HepG2 (cell line): ENCODE data around the gene SERINC2. TPM values are rescaled to one million over a fixed set of nuclear protein-coding genes. Genes with fewer than 3 reads are reported as not detected.
A peak's percentile ranks its signal among the peaks of the same experiment; 100 is the strongest.

ENCODE experiments used
- AHDC1 ChIP-seq: sonication (generic); formaldehyde crosslinking; IDR thresholded peaks from 2 replicates; pipeline ENCODE4 v1.5.1; 2020; ENCODE audit warnings: mild to moderate bottlenecking, missing genetic modification reagents, borderline replicate concordance
- BRD4 ChIP-seq: sonication (generic); formaldehyde crosslinking; IDR thresholded peaks from 2 replicates; pipeline ENCODE4 v1.4.0; 2020; ENCODE audit warnings: missing genetic modification reagents
- CCAR2 ChIP-seq: fragments of 200-400 bp; formaldehyde crosslinking; optimal IDR thresholded peaks from 2 replicates; pipeline ENCODE3; 2018; ENCODE audit warnings: low read depth, mild to moderate bottlenecking, low read length, moderate library complexity
- MYNN ChIP-seq: sonication (generic); formaldehyde crosslinking; IDR thresholded peaks from 2 replicates; pipeline ENCODE4 v1.4.0; 2020; ENCODE audit warnings: mild to moderate bottlenecking, low read depth, missing genetic modification reagents
- RELA ChIP-seq: sonication (generic); formaldehyde crosslinking; IDR thresholded peaks from 2 replicates; pipeline ENCODE4 v1.4.0; 2020; ENCODE audit warnings: missing genetic modification reagents
- RFX1 ChIP-seq: fragments of 450-650 bp; IDR thresholded peaks from 2 replicates; pipeline ENCODE4 v1.6.1; 2017
- SNAI1 ChIP-seq: sonication (generic); formaldehyde crosslinking; IDR thresholded peaks from 2 replicates; pipeline ENCODE4 v1.5.0; 2020; ENCODE audit warnings: mild to moderate bottlenecking, missing genetic modification reagents, borderline replicate concordance
- ZNF326 ChIP-seq: sonication (generic); formaldehyde crosslinking; IDR thresholded peaks from 2 replicates; pipeline ENCODE4 v1.4.0; 2020; ENCODE audit warnings: missing genetic modification reagents, borderline replicate concordance
- ZNF619 ChIP-seq: sonication (generic); formaldehyde crosslinking; IDR thresholded peaks from 2 replicates; pipeline ENCODE4 v1.4.0; 2020; ENCODE audit warnings: mild to moderate bottlenecking, missing genetic modification reagents
- ZSCAN22 ChIP-seq: sonication (generic); formaldehyde crosslinking; IDR thresholded peaks from 2 replicates; pipeline ENCODE4 v1.4.0; 2020; ENCODE audit warnings: mild to moderate bottlenecking, missing genetic modification reagents
- polyA plus RNA-seq, 8 experiments: library from polyadenylated mRNA; depleted of rRNA in 3 of 8; stranded (reverse) in 7 of 8; unstranded in 1 of 8; fragments of >200 nt; fragmentation: Illumina TruSeq in 4 of 8; extraction: Trizol in 4 of 8; gene quantifications; 2 replicates each; pipeline versions ENCODE4 v1.2.1 to v1.2.3, GENCODE V29; 2011 to 2016; ENCODE audit warnings: low read depth in 4 of 8, missing spikeins in 1 of 8, mixed read lengths in 1 of 8; ENCODE audit not compliant: insufficient read depth in 1 of 8
- total RNA-seq, 5 experiments: library from RNA; depleted of rRNA; stranded (reverse); fragments of >200 nt; fragmentation: Illumina TruSeq; extraction: Trizol; gene quantifications; 2 replicates each; pipeline ENCODE4 v1.2.3, GENCODE V29; 2016; ENCODE audit warnings: low read depth in 1 of 5
- TF ChIP-seq, protein P1 (sequence below): sonication (generic); formaldehyde crosslinking; conservative IDR thresholded peaks from 2 replicates; pipeline ENCODE4 v1.5.0; 2020; ENCODE audit warnings: missing genetic modification reagents
- TF ChIP-seq, protein P2 (sequence below): sonication (generic); formaldehyde crosslinking; conservative IDR thresholded peaks from 2 replicates; pipeline ENCODE4 v1.4.0; 2020; ENCODE audit warnings: mild to moderate bottlenecking, missing genetic modification reagents, moderate library complexity
- TF ChIP-seq, protein P3 (sequence below): sonication (generic); formaldehyde crosslinking; IDR thresholded peaks from 2 replicates; pipeline ENCODE4 v1.4.0; 2020; ENCODE audit warnings: missing genetic modification reagents, borderline replicate concordance
- TF ChIP-seq, protein P4 (sequence below): IDR thresholded peaks from 2 replicates; pipeline ENCODE4 v1.6.1; 2018; ENCODE audit warnings: missing genetic modification reagents, mild to moderate bottlenecking, missing compliant biosample characterization

SERINC2 gene
- total and polyA plus RNA-seq, 2 of the 13 experiments (the other 11 are each of a cell fraction or from before 2014, with no cell fraction given), result 4.8 to 126 TPM

DNA sequence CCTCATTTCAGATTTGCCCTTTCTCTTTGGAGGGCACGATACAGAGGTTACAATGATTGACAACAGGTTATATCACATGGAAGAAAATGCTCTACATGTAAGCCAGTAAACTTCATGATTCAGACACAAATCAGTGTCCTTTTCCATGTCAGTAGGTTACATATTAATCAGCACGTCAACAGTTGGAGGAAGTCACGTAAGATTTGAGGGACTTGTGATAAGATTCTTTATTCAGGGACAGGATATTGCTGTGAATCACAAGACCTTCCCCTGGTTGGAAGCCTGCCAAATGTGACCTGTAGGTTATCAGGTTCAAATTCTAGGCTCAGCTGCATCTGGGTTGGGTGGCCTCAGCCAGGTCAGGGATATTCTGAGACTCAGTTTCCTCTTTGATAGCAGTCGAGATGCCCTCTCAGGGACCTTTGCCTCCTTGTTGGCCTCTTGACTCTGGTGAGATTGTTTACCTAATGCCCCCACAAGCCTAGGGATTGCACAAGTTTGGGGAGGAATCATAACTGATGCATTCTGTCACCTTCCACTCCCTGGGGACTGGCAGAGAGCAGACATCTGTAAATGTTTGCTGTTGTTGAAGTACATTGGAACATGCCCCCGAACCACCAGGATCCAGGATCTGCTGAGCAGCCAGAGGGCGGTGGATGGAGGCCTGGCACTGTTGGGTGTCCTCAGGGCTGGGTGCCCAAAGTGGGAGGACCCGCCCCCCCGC lies 31.9 kb downstream of the SERINC2 start (continued):
- TF ChIP-seq AHDC1 (CRISPR knock-in tag) (peak; percentile 88), ZNF619 (CRISPR knock-in tag) (peak; percentile 73; the same call in 1 of the 2 replicates), ZNF326 (CRISPR knock-in tag) (no peak), CCAR2 (no peak), RFX1 (no peak), RELA (CRISPR knock-in tag) (no peak), MYNN (CRISPR knock-in tag) (no peak), SNAI1 (CRISPR knock-in tag) (no peak), ZSCAN22 (CRISPR knock-in tag) (no peak), BRD4 (CRISPR knock-in tag) (peak; percentile 17; the same call in 1 of the 2 replicates)
- TF ChIP-seq, protein P1, sequence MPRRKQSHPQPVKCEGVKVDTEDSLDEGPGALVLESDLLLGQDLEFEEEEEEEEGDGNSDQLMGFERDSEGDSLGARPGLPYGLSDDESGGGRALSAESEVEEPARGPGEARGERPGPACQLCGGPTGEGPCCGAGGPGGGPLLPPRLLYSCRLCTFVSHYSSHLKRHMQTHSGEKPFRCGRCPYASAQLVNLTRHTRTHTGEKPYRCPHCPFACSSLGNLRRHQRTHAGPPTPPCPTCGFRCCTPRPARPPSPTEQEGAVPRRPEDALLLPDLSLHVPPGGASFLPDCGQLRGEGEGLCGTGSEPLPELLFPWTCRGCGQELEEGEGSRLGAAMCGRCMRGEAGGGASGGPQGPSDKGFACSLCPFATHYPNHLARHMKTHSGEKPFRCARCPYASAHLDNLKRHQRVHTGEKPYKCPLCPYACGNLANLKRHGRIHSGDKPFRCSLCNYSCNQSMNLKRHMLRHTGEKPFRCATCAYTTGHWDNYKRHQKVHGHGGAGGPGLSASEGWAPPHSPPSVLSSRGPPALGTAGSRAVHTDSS, result no peak
- TF ChIP-seq, protein P2, sequence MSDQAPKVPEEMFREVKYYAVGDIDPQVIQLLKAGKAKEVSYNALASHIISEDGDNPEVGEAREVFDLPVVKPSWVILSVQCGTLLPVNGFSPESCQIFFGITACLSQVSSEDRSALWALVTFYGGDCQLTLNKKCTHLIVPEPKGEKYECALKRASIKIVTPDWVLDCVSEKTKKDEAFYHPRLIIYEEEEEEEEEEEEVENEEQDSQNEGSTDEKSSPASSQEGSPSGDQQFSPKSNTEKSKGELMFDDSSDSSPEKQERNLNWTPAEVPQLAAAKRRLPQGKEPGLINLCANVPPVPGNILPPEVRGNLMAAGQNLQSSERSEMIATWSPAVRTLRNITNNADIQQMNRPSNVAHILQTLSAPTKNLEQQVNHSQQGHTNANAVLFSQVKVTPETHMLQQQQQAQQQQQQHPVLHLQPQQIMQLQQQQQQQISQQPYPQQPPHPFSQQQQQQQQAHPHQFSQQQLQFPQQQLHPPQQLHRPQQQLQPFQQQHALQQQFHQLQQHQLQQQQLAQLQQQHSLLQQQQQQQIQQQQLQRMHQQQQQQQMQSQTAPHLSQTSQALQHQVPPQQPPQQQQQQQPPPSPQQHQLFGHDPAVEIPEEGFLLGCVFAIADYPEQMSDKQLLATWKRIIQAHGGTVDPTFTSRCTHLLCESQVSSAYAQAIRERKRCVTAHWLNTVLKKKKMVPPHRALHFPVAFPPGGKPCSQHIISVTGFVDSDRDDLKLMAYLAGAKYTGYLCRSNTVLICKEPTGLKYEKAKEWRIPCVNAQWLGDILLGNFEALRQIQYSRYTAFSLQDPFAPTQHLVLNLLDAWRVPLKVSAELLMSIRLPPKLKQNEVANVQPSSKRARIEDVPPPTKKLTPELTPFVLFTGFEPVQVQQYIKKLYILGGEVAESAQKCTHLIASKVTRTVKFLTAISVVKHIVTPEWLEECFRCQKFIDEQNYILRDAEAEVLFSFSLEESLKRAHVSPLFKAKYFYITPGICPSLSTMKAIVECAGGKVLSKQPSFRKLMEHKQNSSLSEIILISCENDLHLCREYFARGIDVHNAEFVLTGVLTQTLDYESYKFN (CRISPR knock-in tag), result peak; percentile 94
- TF ChIP-seq, protein P3, sequence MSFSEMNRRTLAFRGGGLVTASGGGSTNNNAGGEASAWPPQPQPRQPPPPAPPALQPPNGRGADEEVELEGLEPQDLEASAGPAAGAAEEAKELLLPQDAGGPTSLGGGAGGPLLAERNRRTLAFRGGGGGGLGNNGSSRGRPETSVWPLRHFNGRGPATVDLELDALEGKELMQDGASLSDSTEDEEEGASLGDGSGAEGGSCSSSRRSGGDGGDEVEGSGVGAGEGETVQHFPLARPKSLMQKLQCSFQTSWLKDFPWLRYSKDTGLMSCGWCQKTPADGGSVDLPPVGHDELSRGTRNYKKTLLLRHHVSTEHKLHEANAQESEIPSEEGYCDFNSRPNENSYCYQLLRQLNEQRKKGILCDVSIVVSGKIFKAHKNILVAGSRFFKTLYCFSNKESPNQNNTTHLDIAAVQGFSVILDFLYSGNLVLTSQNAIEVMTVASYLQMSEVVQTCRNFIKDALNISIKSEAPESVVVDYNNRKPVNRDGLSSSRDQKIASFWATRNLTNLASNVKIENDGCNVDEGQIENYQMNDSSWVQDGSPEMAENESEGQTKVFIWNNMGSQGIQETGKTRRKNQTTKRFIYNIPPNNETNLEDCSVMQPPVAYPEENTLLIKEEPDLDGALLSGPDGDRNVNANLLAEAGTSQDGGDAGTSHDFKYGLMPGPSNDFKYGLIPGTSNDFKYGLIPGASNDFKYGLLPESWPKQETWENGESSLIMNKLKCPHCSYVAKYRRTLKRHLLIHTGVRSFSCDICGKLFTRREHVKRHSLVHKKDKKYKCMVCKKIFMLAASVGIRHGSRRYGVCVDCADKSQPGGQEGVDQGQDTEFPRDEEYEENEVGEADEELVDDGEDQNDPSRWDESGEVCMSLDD, result no peak
- TF ChIP-seq, protein P4, sequence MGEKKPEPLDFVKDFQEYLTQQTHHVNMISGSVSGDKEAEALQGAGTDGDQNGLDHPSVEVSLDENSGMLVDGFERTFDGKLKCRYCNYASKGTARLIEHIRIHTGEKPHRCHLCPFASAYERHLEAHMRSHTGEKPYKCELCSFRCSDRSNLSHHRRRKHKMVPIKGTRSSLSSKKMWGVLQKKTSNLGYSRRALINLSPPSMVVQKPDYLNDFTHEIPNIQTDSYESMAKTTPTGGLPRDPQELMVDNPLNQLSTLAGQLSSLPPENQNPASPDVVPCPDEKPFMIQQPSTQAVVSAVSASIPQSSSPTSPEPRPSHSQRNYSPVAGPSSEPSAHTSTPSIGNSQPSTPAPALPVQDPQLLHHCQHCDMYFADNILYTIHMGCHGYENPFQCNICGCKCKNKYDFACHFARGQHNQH (CRISPR knock-in tag), result peak; percentile 82
